Measurements from ENCODE around the gene NR2C2AP. TPM values are rescaled to one million over a fixed set of nuclear protein-coding genes. Genes with fewer than 3 reads are reported as not detected.
"Not testable (repeated sequence)": the region's sequence is repeated elsewhere in the genome, so short reads cannot be mapped to it uniquely, and the experiment has no call there.

NR2C2AP gene
- total RNA-seq, 4 donors from 2014 or later, result 14.0 to 21.4 (median 16.8) TPM

DNA sequence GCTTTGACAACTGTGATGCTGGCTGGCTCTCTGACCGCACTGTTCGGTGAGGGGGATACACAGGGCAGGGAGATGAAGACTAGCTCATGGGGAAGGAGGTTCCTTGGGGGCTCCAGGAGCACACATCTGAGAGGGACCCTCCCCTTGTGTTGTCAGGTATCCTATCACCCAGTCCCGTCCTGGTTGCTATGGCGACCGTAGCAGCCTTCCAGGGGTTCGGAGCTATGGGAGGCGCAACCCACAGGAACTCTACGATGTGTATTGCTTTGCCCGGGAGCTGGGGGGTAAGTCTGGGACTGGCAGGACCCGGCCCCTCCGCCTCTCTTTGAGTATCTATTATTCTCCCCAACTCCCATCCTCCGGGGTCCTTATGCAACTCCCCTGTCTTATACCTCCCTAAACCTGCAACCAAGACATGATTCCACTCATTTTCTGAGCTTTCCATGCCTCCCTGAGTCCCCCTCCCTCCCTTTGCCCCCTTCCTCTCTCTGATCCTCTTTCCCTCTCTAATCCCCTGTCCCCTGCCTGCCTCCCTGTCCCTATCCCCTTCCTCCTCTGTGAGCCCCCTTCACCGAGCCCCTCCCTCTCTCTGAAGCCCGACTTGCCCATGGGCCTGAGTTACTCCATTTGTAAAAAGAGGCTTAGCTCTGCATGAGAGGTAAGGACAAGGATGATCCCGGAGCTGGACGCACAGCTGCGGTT, 21.1 kb upstream of the NR2C2AP start:
- TF ChIP-seq, protein P1, sequence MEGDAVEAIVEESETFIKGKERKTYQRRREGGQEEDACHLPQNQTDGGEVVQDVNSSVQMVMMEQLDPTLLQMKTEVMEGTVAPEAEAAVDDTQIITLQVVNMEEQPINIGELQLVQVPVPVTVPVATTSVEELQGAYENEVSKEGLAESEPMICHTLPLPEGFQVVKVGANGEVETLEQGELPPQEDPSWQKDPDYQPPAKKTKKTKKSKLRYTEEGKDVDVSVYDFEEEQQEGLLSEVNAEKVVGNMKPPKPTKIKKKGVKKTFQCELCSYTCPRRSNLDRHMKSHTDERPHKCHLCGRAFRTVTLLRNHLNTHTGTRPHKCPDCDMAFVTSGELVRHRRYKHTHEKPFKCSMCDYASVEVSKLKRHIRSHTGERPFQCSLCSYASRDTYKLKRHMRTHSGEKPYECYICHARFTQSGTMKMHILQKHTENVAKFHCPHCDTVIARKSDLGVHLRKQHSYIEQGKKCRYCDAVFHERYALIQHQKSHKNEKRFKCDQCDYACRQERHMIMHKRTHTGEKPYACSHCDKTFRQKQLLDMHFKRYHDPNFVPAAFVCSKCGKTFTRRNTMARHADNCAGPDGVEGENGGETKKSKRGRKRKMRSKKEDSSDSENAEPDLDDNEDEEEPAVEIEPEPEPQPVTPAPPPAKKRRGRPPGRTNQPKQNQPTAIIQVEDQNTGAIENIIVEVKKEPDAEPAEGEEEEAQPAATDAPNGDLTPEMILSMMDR (IDR thresholded peaks at IDR 0.05), result no peak
- TF ChIP-seq POLR2AphosphoS5 (IDR thresholded peaks at IDR 0.05) (no peak), EP300 (IDR thresholded peaks at IDR 0.05) (no peak), POLR2A (IDR thresholded peaks at IDR 0.05) (no peak)
- Histone ChIP-seq H3K27me3 (peaks cover 84% of the 10 kb centered on the region), H3K36me3 (no peaks in the 10 kb centered on the region), H3K27ac (no peak overlapping the region), H3K4me3 (peak overlapping the region in 1 of 2 donors; percentile 41), H3K9me3 (no peaks in the 10 kb centered on the region), H3K4me1 (peaks cover 0 to 11% (median 3%) of the 10 kb centered on the region in 3 donors)
- 10 to 61% methylated on average over 2 to 15 of the region's 17 CpGs for WGBS, 2 donors (ENCODE audit: low coverage in 1 of 2)
- no peak for ATAC-seq

DNA sequence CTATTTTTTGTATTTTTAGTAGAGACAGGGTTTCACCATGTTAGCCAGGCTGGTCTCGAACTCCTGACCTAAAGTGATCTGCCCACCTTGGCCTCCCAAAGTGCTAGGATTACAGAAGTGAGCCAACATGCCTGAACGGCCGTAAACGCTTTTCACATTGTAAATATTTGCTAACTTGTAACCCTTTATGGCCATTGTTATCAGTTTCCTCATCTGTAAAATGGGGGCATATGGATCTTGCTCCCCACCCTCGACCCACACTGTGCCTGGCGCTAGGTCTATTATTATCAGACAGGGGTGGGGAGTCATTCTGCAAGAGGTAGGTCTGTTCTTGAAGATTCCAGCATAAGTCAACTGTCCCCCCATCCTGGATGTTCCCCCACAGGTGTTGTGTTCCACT, 20.4 kb upstream of the NR2C2AP start:
- H3K27ac ChIP-seq, result no peak overlapping the region
- H3K4me1 ChIP-seq, result peaks cover 0 to 11% (median 3%) of the 10 kb centered on the region in 3 donors
- WGBS, 2 donors (ENCODE audit: low coverage in 1 of 2), result 71 to 76% methylated on average over 5 of the region's 6 CpGs
- H3K27me3 ChIP-seq, result peaks cover 85% of the 10 kb centered on the region
- H3K36me3 ChIP-seq, result no peaks in the 10 kb centered on the region
- no peak for ATAC-seq
- TF ChIP-seq, protein P1 (IDR thresholded peaks at IDR 0.05), result no peak
- no peak for TF ChIP-seq POLR2AphosphoS5 (IDR thresholded peaks at IDR 0.05)
- TF ChIP-seq POLR2A (IDR thresholded peaks at IDR 0.05), result no peak
- TF ChIP-seq EP300 (IDR thresholded peaks at IDR 0.05), result no peak
- no peaks in the 10 kb centered on the region for H3K9me3 ChIP-seq
- H3K4me3 ChIP-seq, result no peak overlapping the region

DNA sequence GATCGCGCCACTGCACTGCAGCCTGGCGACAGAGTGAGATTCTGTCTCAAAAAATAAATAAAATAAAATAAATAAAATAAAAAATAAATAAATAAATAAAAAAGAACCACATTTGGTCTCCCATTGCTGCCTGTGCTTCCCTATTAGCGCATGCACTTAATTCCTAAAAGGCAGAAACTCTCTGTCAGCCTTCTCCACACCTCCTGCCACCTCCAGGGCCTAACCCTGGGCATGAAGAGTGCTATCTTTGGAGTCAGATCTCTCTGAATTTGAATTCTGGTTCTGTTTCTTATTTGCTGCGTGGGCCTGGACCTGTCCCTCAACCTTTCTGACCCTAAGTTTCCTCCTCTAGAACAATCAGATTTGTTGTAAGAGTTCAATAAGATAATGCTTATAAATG, 19.8 kb upstream of the NR2C2AP start:
- peaks cover 80% of the 10 kb centered on the region for H3K27me3 ChIP-seq
- H3K4me1 ChIP-seq, result peaks cover 0 to 11% (median 3%) of the 10 kb centered on the region in 3 donors
- ATAC-seq, result no peak
- H3K9me3 ChIP-seq, result no peaks in the 10 kb centered on the region
- no peaks in the 10 kb centered on the region for H3K36me3 ChIP-seq
- TF ChIP-seq POLR2AphosphoS5 (IDR thresholded peaks at IDR 0.05) (no peak), EP300 (IDR thresholded peaks at IDR 0.05) (no peak), POLR2A (IDR thresholded peaks at IDR 0.05) (no peak)
- TF ChIP-seq, protein P1 (IDR thresholded peaks at IDR 0.05), result no peak
- 70 to 74% methylated on average over 5 of the region's 5 CpGs for WGBS, 2 donors (ENCODE audit: low coverage in 1 of 2)
- H3K4me3 ChIP-seq, result no peak overlapping the region
- no peak overlapping the region for H3K27ac ChIP-seq

DNA sequence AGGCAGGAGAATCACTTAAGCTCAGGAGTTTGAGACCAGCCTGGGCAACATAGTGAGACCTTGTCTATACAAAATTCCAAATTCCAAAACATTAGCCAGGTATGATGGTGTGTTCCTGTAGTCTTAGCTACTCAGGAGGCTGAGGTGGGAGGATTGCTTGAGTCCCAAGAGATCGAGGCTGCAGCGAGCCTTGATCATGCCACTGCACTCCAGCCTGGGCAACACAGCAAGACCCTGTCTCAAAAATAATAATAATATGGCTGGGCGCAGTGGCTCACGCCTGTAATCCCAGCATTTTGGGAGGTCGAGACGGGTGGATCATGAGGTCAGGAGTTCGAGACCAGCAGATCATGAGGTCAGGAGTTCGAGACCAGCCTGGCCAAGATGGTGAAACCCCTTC, 17.8 kb upstream of the NR2C2AP start:
- not testable (repeated sequence) for ATAC-seq, H3K4me3 ChIP-seq, H3K9me3 ChIP-seq, H3K36me3 ChIP-seq, H3K27ac ChIP-seq
- 80 to 81% methylated on average over 2 to 8 of the region's 8 CpGs for WGBS, 2 donors (ENCODE audit: low coverage in 1 of 2)
- Histone ChIP-seq H3K27me3 (peaks cover 79% of the 10 kb centered on the region), H3K4me1 (peaks cover 0 to 11% (median 3%) of the 10 kb centered on the region in 3 donors)

DNA sequence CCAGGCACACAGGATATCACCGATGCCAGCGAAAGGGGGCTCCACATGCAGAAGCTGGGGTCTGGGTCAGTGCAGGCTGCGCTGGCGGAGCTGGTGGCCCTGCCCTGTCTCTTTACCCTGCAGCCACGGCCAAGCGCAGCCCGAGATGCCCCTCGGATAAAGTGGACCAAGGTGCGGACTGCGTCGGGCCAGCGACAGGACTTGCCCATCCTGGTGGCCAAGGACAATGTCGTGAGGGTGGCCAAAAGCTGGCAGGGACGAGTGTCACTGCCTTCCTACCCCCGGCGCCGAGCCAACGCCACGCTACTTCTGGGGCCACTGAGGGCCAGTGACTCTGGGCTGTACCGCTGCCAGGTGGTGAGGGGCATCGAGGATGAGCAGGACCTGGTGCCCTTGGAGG, 15.7 kb upstream of the NR2C2AP start:
- Histone ChIP-seq H3K36me3 (no peaks in the 10 kb centered on the region), H3K27ac (no peak overlapping the region), H3K4me3 (no peak overlapping the region), H3K27me3 (peaks cover 79% of the 10 kb centered on the region), H3K4me1 (no peaks in the 10 kb centered on the region), H3K9me3 (peaks cover 0 to 9% (median 0%) of the 10 kb centered on the region in 3 donors)
- 100% methylated on average over 2 of the region's 21 CpGs; no CpG with 5 or more reads in 1 of the 2 donors for WGBS, 2 donors (ENCODE audit: low coverage in 1 of 2)
- no peak for ATAC-seq
- TF ChIP-seq POLR2AphosphoS5 (IDR thresholded peaks at IDR 0.05) (no peak), EP300 (IDR thresholded peaks at IDR 0.05) (no peak), POLR2A (IDR thresholded peaks at IDR 0.05) (no peak)
- TF ChIP-seq, protein P1 (IDR thresholded peaks at IDR 0.05), result no peak
